GM18508 (cell line): ENCODE data around the gene LAMC3.
"Not testable (repeated sequence)": the region's sequence is repeated elsewhere in the genome, so short reads cannot be mapped to it uniquely, and the experiment has no call there.

ENCODE experiments used
- ATAC-seq: cut with Tn5 transposase; IDR thresholded peaks from one replicate; pipeline ENCODE4 v1.9.1; 2021; ENCODE audit warnings: moderate number of reproducible peaks; ENCODE audit not compliant: insufficient read depth, unreplicated experiment

The LAMC3 gene

DNA sequence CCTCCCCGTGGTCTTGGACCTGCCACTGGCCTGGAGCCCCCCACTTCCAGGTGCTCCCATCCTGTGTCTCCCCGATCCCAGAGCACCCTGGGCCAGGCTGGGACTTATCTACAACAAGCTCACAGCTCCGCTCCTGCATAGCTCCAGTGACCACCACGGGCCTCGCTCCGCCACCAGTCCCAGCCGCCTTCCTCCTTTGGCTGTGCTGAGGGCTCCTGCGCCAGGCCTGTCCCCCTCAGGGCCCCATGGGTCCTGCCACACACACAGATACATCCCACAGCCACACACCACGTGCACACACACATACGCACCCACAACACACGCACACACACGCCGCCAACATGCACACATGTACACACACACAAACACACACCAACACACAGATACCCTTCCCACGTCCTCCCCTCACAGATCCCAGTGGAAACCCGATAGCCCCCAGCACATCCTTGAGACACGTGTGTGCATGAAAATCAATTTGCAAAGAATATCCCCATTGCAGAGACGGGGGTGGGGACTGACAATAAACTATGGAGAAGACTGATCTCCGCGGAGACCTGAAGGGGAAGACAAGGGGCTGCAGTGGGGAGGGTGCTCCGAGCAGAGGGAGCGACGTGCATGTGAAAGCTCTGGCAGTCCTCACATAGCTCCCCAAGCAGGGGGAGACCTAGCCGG lies 18.5 kb upstream of the LAMC3 start:
- ATAC-seq, result no peak

DNA sequence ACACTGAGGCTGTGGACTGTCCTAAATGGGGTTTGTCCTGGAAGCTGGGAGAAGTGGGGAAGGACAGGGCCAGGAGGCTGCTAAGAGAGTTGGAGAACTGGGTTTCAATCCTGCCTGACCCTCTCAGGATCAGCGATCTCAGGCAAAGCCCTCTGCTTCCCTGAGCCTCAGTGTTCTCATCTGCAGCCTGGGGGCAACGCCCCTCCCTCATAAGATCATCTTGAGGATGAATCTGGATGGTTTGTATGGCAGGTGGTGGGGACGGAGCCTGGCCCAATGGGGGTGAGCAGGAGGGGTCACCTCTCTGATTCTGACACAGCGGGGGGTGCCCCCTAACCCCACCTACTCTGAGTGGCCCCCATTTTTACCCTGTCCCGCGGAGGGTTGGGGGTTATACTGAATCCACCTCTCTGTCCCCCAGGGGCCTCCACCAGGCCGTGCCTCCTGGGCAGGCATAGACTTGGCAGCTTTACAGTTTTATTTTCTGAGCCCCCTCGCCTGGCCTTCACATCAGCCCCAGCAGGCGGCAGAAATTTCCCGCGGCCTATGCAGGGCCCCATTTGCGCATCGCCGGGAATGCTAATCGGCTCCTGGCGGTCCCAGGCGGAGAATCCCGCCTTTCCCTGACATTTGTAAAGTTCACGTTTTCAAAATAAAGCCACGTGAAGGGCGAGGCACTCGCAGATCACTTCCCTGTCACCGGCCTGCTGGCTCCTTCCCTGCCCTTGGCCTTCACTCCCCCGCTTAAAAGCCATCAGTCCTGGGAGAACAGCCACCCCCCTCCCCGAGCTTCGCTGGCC lies 17.8 kb upstream of the LAMC3 start:
- ATAC-seq, result no peak

DNA sequence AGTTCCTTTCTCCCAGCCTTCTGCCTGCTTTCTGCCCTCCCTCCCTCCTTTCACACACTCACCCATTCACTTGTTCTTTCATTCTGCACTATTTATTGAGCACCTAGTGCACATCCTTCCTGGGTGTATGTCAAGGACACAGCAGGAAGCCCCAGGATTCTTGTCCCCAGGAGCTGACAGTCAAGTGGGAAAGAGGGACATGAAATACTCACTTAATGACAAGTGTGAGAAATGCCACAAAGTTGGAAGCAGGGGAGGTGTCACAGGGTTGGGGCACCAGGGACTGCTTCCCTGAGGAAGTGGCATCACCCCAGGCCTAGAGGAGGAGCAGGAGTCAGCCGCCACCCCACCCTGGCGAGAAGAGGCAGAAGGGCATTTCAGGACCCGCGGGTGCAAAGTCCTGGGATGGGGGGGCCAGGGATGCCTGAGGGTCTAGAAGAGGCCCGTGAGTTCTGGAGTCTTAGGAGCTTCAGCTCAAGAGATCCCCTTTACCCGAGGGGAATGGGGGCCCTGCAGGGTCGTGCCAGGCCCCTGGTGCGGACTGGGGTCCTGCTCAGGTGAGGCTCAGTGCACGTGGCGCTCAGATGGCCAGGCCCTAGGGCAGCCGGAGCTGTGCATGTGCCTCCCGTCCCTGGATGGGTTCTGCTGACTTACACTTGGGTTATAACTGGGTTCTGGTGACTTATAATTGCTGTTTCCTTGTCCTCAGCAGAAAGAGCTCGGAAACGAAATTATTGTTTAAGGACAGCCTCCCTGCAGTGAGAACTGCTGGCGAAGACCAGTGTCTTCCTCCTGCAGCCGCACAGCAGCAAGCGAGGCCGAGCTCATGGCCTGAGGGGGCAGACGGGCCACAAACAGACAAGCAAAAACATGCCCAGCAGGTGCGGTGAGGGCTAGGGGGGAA lies 16.9 kb upstream of the LAMC3 start:
- ATAC-seq, result no peak

DNA sequence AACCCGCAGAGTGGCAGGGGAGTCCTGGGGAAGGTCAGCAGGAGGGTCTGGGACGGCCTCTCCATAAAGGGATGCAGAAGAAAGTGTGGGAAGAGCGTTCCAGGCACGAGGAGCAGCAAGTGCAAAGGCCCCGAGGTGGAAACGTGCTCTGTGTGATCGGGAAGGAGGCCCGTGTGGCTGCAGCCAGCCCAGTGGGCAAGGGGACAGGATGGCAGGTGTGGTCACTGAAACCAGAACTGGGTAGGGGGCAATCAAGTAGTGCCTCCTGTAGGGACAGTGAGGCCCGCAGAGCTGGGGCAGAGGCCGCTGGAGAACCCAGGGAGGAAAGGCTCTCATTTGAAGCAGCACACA lies 16.3 kb upstream of the LAMC3 start:
- no peak for ATAC-seq

DNA sequence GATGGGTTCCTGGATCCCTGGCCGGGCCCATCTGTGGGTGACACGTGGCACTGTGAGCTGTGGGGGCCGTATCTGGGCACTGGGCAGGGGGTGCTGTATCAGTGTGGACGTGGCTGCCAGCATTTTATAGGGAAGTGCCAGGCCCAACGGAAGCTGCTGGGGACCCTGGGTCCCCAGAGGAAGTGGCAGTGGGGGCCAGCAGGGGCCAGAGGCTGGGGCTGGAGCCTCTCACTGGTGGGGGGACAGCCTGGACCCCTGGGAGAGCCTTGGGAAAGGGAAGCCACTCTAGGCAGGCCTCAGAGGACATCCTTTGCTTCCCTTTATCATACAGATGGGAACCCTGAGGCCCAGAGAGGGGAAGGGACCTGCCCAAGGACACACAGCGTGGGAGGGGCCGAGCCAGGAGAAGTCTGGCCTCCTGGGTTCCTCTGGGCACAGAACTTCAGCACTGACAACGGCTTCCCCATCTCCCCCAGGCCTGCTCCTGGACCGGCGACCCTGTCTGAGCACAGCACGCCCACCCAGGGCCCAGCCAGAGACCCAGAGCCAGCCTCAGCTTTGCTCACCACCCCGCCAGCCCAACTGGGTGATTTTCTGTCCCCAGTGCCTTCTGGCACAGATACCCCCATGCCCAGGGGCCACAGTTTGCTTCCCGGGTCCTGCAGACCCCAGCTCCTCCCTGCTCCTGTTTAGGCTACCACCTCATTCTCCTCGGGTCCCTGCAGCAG lies 15.5 kb upstream of the LAMC3 start:
- ATAC-seq, result no peak

DNA sequence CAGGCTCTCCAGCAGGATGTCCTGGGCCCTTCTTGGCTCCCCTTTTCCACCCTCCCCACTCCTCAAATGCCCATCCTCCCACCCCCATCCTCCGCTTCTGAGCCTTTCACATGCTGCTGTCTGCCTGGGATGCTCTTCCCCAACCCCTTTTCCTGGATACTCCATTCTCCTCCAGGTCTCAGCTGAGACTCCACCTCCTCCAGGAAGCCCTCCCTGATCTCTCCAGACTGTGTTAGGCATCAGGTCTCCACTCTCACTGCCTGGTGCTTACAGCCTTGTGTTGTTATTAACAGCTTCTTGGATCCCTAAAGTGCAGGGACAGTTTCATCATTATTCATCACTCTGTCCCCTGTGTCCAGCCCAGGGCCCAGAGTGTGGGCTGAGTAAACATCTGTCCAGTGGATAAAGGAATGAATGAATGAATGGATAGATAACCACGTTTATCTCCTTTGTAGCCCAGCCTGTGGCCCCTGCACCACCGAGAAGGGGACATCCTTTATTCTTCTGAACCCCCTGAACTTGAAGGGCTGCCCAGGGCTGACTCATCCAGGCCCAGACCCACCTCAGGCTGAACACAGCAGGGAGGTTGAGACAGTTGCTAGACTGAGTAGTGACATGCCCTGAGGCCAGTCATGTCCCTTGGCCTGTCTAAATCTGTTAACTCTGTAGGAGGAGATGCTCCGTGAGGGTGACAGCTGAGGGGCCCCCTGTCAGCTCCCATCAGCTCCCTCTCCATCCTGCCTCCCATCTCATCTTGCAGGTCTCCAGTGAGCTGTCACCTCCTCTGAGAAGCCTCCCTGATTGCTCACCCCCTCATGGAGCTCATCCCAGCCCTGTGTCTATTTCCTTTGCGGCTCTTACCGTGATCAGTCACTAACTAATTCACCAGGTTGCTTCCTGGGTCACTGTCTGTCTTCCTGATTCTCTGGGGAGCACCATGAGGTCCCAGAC lies 14.6 kb upstream of the LAMC3 start:
- ATAC-seq, result no peak

DNA sequence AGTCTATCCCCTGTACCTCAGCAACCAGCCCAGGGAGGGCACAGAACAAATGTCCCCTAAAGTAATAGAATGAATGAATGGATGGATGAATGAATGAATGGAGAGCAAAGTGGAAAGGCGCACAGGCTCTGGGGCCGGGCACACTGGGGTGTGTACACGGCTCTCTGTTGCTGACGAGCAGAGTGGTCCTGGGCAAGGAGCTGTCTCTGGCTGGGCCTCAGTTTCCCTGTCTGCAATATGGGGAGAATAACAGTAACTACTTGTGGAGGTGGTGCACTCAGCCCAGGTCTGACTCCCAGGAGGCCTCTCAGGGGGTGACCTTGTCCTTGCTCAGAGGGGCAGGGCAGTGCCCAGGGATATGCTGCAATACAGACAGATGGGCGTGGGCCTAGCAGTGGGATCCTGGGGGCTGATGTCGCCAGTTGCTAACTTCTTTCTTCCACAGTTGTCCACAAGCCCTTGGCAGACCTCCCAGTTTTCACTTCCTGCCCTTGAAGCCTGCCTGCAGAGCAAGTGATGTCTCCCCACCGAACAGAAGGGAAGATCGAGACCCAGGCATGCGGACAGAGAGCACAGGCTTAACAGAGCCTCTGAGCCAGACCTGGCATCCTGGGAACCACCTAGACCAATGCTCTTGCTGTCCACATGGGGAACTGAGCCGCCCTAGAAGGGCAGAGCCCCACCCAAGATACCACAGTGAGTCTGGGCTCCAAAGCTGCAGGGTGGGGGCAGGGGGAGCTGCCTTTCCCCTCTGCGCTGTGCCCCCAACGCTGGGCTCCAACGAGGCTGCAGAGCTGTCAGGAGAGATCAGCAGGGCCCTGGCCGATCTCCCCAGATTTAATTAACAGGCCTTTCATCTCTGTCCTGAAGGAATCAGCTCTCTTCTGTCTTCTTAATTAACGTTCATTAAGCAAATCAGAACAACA lies 13.6 kb upstream of the LAMC3 start:
- no peak for ATAC-seq

DNA sequence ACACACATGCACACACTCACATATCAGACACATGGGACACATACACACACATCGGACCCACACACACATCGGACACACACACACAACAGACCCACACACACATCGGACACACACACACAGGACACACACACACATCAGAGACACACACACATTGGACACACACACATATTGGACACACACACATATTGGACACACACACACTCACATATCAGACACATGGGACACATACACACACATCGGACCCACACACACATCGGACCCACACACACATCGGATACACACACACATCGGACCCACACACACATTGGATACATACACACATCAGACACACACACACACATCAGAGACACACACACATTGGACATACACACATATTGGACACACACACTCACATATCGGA lies 12.8 kb upstream of the LAMC3 start:
- no peak for ATAC-seq

DNA sequence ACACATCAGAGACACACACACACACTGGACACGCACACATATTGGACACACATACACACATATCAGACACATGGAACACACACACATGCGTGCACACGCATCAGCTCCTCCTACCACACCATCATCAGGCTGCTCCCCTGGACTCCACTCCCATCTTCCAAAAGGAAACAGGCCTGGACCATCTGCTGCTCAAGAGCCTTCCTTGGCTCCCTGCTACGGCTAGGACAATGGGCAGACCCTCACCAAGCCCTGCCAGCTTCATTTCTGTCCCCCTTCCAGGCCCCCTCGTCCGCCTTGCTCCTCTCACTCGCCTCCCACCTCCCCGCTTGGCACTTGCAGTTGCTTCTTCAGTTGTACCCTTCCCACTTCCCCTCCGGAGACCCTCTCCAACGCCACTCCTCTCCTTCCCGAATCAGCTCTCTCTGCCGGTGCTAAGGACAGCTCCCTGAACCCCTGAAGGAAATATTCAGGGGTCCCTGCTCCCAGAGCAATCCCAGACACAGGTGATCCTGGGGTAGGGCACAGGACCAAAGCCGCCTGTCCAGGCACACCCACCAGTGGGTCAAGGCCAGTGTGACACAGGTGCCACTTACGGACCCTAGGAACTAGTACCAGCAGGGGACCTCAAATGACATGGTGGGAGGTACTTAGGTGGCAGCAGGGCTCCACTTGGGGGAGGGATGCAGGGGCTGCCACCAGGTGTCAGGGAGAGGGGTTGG lies 12.1 kb upstream of the LAMC3 start:
- ATAC-seq, result no peak

DNA sequence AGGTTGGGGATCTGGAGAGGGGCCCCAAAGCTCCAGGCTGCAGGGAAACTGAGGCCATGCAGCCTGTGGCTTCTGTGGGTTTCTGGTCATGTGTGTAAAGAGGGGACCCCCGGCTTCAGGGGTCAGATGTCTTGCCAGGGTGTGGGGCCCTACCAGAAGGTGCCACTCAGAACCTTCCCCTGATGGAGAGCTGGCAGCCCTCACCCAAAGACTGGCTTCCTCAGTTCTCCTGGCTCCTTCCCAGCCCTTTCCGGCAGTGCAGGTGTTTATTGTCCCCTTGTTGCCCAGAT lies 11.6 kb upstream of the LAMC3 start:
- no peak for ATAC-seq

DNA sequence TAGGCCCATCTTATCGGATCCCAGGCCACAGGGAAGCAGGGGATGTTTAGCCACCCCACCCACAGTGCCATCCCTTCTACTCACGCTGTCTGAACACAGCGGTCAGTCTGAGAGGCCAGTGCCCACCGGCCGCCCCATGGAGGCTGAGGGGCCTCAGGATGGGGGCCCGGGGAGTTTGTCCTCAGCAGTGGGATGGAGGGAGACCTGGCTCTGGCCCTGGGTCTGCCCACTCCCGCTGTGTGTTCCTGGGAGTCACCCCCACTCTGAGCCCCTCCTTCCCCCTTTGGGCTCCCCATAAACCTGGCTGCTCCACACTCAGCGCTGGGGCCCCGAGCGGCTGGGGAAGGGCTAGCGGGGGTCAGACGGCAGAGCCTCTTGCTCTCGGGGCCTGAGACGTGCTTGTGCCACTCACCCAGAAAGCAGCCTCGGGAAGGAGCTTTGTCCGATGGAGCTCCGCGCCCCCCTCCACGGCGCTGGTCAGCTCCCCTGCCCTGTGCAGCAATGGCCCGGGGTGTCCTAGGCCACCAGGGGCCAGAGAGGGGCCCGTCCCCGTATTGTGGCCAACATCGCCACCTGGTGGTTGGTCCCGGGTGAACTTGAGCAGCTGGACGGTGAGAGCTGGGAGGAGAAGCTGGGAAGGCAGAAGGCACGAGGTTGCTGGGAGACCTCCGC lies 10.9 kb upstream of the LAMC3 start:
- ATAC-seq, result no peak

DNA sequence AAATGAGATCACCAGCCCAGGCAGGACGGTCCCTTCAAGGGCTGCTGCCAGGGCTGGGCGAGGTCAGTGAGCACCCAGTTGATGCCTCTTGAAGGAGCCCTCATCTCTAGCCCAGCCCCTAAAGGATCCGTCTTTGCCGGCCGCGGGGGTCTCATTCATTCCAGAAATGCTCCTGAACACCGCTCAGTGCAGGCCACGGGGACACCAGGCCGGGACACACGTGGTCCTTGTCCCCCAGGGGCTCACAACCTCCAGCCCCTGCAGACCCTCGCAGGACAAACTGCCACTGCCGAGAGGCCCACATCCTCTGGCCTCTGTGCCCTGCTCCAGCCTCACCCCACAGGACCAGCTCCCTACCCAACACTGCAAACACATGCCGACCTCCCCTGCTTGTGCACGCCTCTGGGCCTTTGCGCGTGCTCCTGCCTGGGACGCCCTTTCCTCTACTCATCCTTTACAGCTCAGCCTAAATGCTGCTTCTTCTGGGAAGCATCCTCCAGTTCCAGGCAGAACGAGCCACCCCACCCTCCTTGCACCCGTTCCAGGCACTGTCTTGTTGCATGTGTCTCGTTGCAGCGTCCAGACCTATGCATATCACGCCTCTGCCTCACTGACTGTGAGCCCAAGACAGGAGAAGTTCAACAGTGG lies 10.3 kb upstream of the LAMC3 start:
- no peak for ATAC-seq

DNA sequence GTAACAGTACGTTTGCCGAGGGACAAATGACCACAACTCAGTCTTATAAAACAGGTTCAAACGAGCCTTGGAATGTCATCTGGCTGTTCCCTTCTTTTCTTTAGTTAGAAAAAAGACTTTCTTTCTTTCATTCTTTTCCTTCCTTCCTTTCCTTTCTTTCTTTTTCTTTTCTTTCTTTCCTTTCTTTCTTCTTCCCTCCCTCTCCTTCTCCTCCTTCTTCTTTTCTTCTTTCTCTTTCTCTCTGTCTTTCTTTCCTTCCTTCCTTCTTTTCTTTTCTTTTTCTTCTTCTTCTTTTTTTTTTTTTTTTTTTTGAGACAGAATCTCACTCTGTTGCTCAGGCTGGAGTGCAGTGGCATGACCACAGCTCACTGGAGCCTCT lies 9.7 kb upstream of the LAMC3 start:
- no peak for ATAC-seq

DNA sequence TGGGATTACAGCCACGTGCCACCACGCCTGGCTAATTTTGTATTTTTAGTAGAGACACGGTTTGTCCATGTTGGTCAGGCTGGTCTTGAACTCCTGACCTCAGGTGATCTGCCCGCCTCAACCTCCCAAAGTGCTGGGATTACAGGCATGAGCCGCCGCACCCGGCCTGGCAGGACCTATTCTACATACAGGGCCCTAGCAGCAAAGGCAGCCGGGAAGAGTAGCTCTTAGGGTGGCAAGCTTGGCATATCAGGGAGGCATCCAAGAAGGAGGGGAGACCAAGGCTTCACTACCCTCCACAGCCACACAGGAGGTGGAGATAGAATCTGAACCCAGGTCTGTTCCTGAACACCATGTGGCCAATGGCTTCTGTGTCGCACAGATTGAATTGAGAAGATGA lies 8.4 kb upstream of the LAMC3 start:
- ATAC-seq, result not testable (repeated sequence)

DNA sequence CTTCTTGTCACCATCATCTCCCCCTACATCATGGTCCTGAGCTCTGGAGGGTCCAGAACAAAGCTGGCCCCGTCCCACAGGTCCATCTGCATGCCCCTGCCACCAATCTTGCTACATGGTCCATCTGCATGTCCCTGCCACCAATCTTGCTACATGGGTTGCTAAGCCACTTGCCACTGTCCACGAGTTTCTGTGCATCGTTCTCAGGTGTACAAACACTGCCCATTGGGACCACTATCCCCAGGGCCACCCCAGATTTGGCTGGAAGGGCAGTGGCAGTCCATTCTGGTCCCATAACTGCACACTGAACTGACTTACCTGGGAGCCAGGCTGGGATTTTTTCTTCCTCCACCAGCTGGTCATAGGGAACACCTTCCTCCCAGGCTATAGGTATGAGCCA lies 8.0 kb upstream of the LAMC3 start:
- ATAC-seq, result no peak

DNA sequence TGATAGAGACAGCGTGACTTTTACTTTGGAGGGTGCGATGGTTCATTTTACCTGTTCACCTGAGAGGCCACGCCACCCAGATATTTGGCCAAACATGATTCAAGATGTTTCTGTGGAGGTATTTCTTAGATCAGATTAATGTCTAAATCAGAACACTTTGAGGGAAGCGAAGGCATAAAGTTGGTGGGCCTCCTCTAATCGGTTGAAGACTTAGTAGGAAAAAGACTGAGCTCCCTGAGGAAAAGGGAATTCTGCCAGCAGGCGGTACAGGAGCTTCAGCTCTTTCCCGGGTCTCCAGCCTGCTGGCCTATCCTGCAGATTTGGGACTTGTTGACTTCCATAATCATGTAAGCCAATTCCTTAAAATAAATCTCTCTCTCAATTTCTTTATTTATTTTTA lies 7.0 kb upstream of the LAMC3 start:
- no peak for ATAC-seq

DNA sequence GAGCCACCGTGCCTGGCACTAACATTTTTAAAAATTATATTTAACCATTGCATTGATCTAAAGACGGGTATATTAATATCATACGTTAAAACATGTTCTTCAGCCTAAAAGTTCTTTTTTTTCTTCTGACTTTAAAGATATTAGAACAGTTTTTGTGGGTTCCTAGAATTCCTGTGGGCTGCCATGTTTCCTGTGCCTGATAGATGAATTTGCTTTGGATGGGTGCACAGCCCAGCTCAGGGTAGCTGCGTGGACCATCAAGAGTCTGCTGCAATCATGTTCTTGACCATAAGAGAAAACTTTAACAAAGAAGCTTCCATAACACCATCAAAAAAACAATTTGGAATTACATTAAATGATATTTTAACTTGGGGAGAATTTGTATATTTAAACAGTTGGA lies 2.4 kb upstream of the LAMC3 start:
- no peak for ATAC-seq
